ENCODE measurements around the gene PAX4.

The PAX4 gene

DNA sequence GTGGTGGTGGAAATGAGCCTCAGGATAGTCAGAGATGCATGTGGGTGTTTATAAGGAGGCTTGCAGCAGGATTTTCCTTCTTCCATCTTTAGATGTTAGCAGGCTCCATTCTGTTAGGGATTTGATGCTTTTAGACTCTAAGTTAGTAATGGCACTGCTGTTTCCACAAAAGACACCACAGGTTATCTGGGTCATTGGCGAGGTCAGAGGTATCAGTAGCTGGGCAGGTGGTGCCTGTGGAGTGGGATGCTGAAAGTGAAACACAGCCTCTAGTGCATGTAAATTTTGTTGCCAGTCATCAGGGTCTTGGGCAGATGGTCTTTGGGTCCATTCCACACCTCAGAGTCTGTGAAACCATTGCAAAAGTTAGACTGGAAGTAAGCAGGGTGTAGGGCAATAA is 833 bp upstream of the PAX4 start:
- H2BK12ac ChIP-seq (ENCODE audit: low read length): no peak overlapping the region
- no peak overlapping the region for H2BK120ac ChIP-seq (ENCODE audit: low read depth, low read length)
- H4K8ac ChIP-seq (ENCODE audit: low read depth, low read length): no peak overlapping the region
- H2BK5ac ChIP-seq (ENCODE audit: low read length): no peak overlapping the region
- no peak overlapping the region for H2AK5ac ChIP-seq (ENCODE audit: low read depth, low read length)
- peaks cover 0 to 2% of the 10 kb centered on the region in 2 donors for H3K4me1 ChIP-seq (ENCODE audit: control insufficient read depth in 2 of 2, insufficient read depth in 1 of 2, low read depth in 1 of 2, low read length in 2 of 2)
- no peak overlapping the region for H3K4me3 ChIP-seq (ENCODE audit: low read length in 2 of 2)
- WGBS, 2 donors (ENCODE audit: extremely low coverage in 2 of 2, insufficient read length in 2 of 2, insufficient replicate concordance in 1 of 2): no CpG with 5 or more reads among the region's 1 CpG
- DNase-seq (ENCODE audit: low spot score): no peak
- no peak overlapping the region for H3K27ac ChIP-seq (replicated peaks; ENCODE audit: low read length)
- peaks cover 2 to 78% (median 21%) of the 10 kb centered on the region in 3 experiments for H3K27me3 ChIP-seq (ENCODE audit: control insufficient read depth in 3 of 3, insufficient read depth in 3 of 3, low read depth in 1 of 3, low read length in 3 of 3)
- no peak overlapping the region for H3K4me2 ChIP-seq (ENCODE audit: insufficient read depth, low read length, poor library complexity, severe bottlenecking)
- no peak overlapping the region for H3K14ac ChIP-seq (ENCODE audit: low read length)
- no peak overlapping the region for H3K4ac ChIP-seq (ENCODE audit: low read length)
- H3K18ac ChIP-seq (ENCODE audit: low read length): no peak overlapping the region
- no peaks in the 10 kb centered on the region for H3K9me3 ChIP-seq (replicated peaks in 1 of 2; ENCODE audit: control insufficient read depth in 2 of 2, insufficient read depth in 1 of 2, low read depth in 1 of 2, low read length in 2 of 2)
- H2BK15ac ChIP-seq (ENCODE audit: low read length): no peak overlapping the region
- no peak overlapping the region for H4K91ac ChIP-seq (ENCODE audit: low read depth, low read length, poor library complexity)
- no peaks in the 10 kb centered on the region for H3K36me3 ChIP-seq (replicated peaks in 1 of 2; ENCODE audit: control insufficient read depth in 2 of 2, insufficient read depth in 2 of 2, low read length in 2 of 2)
- no peak overlapping the region for H3K23ac ChIP-seq (ENCODE audit: low read depth, low read length, poor library complexity)
- no peak overlapping the region for H3K9ac ChIP-seq (ENCODE audit: low read depth, low read length, poor library complexity)
- no peaks in the 10 kb centered on the region for H3K79me1 ChIP-seq (ENCODE audit: low read depth, low read length)
- no peak overlapping the region for H2AFZ ChIP-seq (ENCODE audit: low read length)

GRCh38 chr7:127616724-127617123 is 1.2 kb downstream of the PAX4 start:
- no peak overlapping the region for H4K8ac ChIP-seq (ENCODE audit: low read depth, low read length)
- H4K91ac ChIP-seq (ENCODE audit: low read depth, low read length, poor library complexity): no peak overlapping the region
- no peak overlapping the region for H3K4me2 ChIP-seq (ENCODE audit: insufficient read depth, low read length, poor library complexity, severe bottlenecking)
- H3K9ac ChIP-seq (ENCODE audit: low read depth, low read length, poor library complexity): no peak overlapping the region
- H2BK12ac ChIP-seq (ENCODE audit: low read length): no peak overlapping the region
- H2AK5ac ChIP-seq (ENCODE audit: low read depth, low read length): no peak overlapping the region
- no peaks in the 10 kb centered on the region for H3K9me3 ChIP-seq (replicated peaks in 1 of 2; ENCODE audit: control insufficient read depth in 2 of 2, insufficient read depth in 1 of 2, low read depth in 1 of 2, low read length in 2 of 2)
- peaks cover 0 to 2% of the 10 kb centered on the region in 2 donors for H3K4me1 ChIP-seq (ENCODE audit: control insufficient read depth in 2 of 2, insufficient read depth in 1 of 2, low read depth in 1 of 2, low read length in 2 of 2)
- peaks cover 2 to 67% (median 21%) of the 10 kb centered on the region in 3 experiments for H3K27me3 ChIP-seq (ENCODE audit: control insufficient read depth in 3 of 3, insufficient read depth in 3 of 3, low read depth in 1 of 3, low read length in 3 of 3)
- no peak overlapping the region for H3K4me3 ChIP-seq (ENCODE audit: low read length in 2 of 2)
- H3K4ac ChIP-seq (ENCODE audit: low read length): no peak overlapping the region
- H3K27ac ChIP-seq (replicated peaks; ENCODE audit: low read length): no peak overlapping the region
- no peak overlapping the region for H2BK15ac ChIP-seq (ENCODE audit: low read length)
- no peak overlapping the region for H2BK120ac ChIP-seq (ENCODE audit: low read depth, low read length)
- no peak overlapping the region for H3K18ac ChIP-seq (ENCODE audit: low read length)
- no peaks in the 10 kb centered on the region for H3K36me3 ChIP-seq (replicated peaks in 1 of 2; ENCODE audit: control insufficient read depth in 2 of 2, insufficient read depth in 2 of 2, low read length in 2 of 2)
- DNase-seq (ENCODE audit: low spot score): no peak
- H3K79me1 ChIP-seq (ENCODE audit: low read depth, low read length): no peaks in the 10 kb centered on the region
- H3K14ac ChIP-seq (ENCODE audit: low read length): no peak overlapping the region
- WGBS, 2 donors (ENCODE audit: extremely low coverage in 2 of 2, insufficient read length in 2 of 2, insufficient replicate concordance in 1 of 2): no CpG with 5 or more reads among the region's 5 CpGs
- H2BK5ac ChIP-seq (ENCODE audit: low read length): no peak overlapping the region
- no peak overlapping the region for H3K23ac ChIP-seq (ENCODE audit: low read depth, low read length, poor library complexity)
- no peak overlapping the region for H2AFZ ChIP-seq (ENCODE audit: low read length)

DNA sequence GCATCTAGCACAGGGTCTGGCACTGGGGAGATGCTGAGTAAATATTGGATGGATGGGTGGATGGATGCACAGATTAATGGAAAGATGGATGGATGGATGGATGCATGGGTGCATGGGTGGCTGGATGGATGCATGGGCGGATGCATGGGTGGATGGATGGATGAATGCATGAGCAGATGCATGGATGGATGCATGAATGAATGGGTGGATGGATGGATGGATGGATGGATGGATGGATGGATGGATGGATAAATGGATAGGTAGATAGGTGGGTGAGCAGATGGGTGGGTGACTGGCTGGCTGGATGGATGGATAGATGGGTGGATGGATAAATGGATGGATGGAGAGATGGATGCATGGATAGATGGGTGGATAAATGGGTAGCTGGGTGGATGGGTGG is 5.7 kb downstream of the PAX4 start:
- Histone ChIP-seq H3K27ac (replicated peaks; ENCODE audit: low read length) (no peak overlapping the region), H3K79me1 (ENCODE audit: low read depth, low read length) (no peaks in the 10 kb centered on the region), H2AK5ac (ENCODE audit: low read depth, low read length) (no peak overlapping the region), H3K4me1 (ENCODE audit: control insufficient read depth in 2 of 2, insufficient read depth in 1 of 2, low read depth in 1 of 2, low read length in 2 of 2) (no peaks in the 10 kb centered on the region), H3K14ac (ENCODE audit: low read length) (no peak overlapping the region), H4K91ac (ENCODE audit: low read depth, low read length, poor library complexity) (no peak overlapping the region), H3K4me3 (ENCODE audit: low read length in 2 of 2) (peak overlapping the region in 1 of 2 donors; percentile 43), H2BK120ac (ENCODE audit: low read depth, low read length) (no peak overlapping the region), H3K9ac (ENCODE audit: low read depth, low read length, poor library complexity) (no peak overlapping the region), H3K18ac (ENCODE audit: low read length) (no peak overlapping the region), H4K8ac (ENCODE audit: low read depth, low read length) (no peak overlapping the region), H2BK12ac (ENCODE audit: low read length) (no peak overlapping the region), H3K4me2 (ENCODE audit: insufficient read depth, low read length, poor library complexity, severe bottlenecking) (no peak overlapping the region), H3K23ac (ENCODE audit: low read depth, low read length, poor library complexity) (no peak overlapping the region), H3K36me3 (replicated peaks in 1 of 2; ENCODE audit: control insufficient read depth in 2 of 2, insufficient read depth in 2 of 2, low read length in 2 of 2) (no peaks in the 10 kb centered on the region), H3K27me3 (ENCODE audit: control insufficient read depth in 3 of 3, insufficient read depth in 3 of 3, low read depth in 1 of 3, low read length in 3 of 3) (peaks cover 0 to 23% (median 0%) of the 10 kb centered on the region in 3 experiments), H2BK15ac (ENCODE audit: low read length) (no peak overlapping the region), H3K9me3 (replicated peaks in 1 of 2; ENCODE audit: control insufficient read depth in 2 of 2, insufficient read depth in 1 of 2, low read depth in 1 of 2, low read length in 2 of 2) (peaks cover 3 to 4% of the 10 kb centered on the region in 2 donors), H3K4ac (ENCODE audit: low read length) (no peak overlapping the region), H2BK5ac (ENCODE audit: low read length) (no peak overlapping the region), H2AFZ (ENCODE audit: low read length) (no peak overlapping the region)
- DNase-seq (ENCODE audit: low spot score): no peak
- WGBS, 2 donors (ENCODE audit: extremely low coverage in 2 of 2, insufficient read length in 2 of 2, insufficient replicate concordance in 1 of 2): no CpG with 5 or more reads among the region's 1 CpG

GRCh38 chr7:127609297-127609696 is 8.6 kb downstream of the PAX4 start:
- H3K14ac ChIP-seq (ENCODE audit: low read length): peak overlapping the region; percentile 84
- H2AK5ac ChIP-seq (ENCODE audit: low read depth, low read length): no peak overlapping the region
- no peak overlapping the region for H3K4me2 ChIP-seq (ENCODE audit: insufficient read depth, low read length, poor library complexity, severe bottlenecking)
- H2BK120ac ChIP-seq (ENCODE audit: low read depth, low read length): no peak overlapping the region
- peak overlapping the region in 1 of 2 donors; percentile 56 for H3K4me3 ChIP-seq (ENCODE audit: low read length in 2 of 2)
- no peak overlapping the region for H3K9ac ChIP-seq (ENCODE audit: low read depth, low read length, poor library complexity)
- H3K27ac ChIP-seq (replicated peaks; ENCODE audit: low read length): no peak overlapping the region
- H2BK12ac ChIP-seq (ENCODE audit: low read length): no peak overlapping the region
- H4K8ac ChIP-seq (ENCODE audit: low read depth, low read length): no peak overlapping the region
- WGBS, 2 donors (ENCODE audit: extremely low coverage in 2 of 2, insufficient read length in 2 of 2, insufficient replicate concordance in 1 of 2): no CpG with 5 or more reads among the region's 6 CpGs
- no peak overlapping the region for H3K18ac ChIP-seq (ENCODE audit: low read length)
- H4K91ac ChIP-seq (ENCODE audit: low read depth, low read length, poor library complexity): no peak overlapping the region
- H3K79me1 ChIP-seq (ENCODE audit: low read depth, low read length): no peaks in the 10 kb centered on the region
- H3K36me3 ChIP-seq (replicated peaks in 1 of 2; ENCODE audit: control insufficient read depth in 2 of 2, insufficient read depth in 2 of 2, low read length in 2 of 2): no peaks in the 10 kb centered on the region
- no peaks in the 10 kb centered on the region for H3K4me1 ChIP-seq (ENCODE audit: control insufficient read depth in 2 of 2, insufficient read depth in 1 of 2, low read depth in 1 of 2, low read length in 2 of 2)
- no peak overlapping the region for H3K23ac ChIP-seq (ENCODE audit: low read depth, low read length, poor library complexity)
- peaks cover 0 to 3% (median 0%) of the 10 kb centered on the region in 3 experiments for H3K27me3 ChIP-seq (ENCODE audit: control insufficient read depth in 3 of 3, insufficient read depth in 3 of 3, low read depth in 1 of 3, low read length in 3 of 3)
- no peak overlapping the region for H2AFZ ChIP-seq (ENCODE audit: low read length)
- no peak overlapping the region for H3K4ac ChIP-seq (ENCODE audit: low read length)
- H2BK5ac ChIP-seq (ENCODE audit: low read length): no peak overlapping the region
- H3K9me3 ChIP-seq (replicated peaks in 1 of 2; ENCODE audit: control insufficient read depth in 2 of 2, insufficient read depth in 1 of 2, low read depth in 1 of 2, low read length in 2 of 2): peaks cover 3 to 4% of the 10 kb centered on the region in 2 donors
- H2BK15ac ChIP-seq (ENCODE audit: low read length): no peak overlapping the region
- DNase-seq (ENCODE audit: low spot score): no peak
